A172 (cell line): ENCODE measurements around the gene ANGPTL7. TPM values are rescaled to one million over a fixed set of nuclear protein-coding genes. Genes with fewer than 3 reads are reported as not detected.

Source experiments
- DNase-seq: peaks from one replicate; pipeline ENCODE4 v3.0.0-alpha.2; 2015; ENCODE audit warnings: low spot score
- total RNA-seq: library from RNA; depleted of rRNA; stranded (reverse); fragments of >200 nt; shearing (Covaris generic); gene quantifications from 2 replicates; pipeline ENCODE4 v1.2.3, GENCODE V29; 2014; rRNA removed

The ANGPTL7 gene
- total RNA-seq, 1 experiment from 2014 or later, result 17.9 TPM

DNA sequence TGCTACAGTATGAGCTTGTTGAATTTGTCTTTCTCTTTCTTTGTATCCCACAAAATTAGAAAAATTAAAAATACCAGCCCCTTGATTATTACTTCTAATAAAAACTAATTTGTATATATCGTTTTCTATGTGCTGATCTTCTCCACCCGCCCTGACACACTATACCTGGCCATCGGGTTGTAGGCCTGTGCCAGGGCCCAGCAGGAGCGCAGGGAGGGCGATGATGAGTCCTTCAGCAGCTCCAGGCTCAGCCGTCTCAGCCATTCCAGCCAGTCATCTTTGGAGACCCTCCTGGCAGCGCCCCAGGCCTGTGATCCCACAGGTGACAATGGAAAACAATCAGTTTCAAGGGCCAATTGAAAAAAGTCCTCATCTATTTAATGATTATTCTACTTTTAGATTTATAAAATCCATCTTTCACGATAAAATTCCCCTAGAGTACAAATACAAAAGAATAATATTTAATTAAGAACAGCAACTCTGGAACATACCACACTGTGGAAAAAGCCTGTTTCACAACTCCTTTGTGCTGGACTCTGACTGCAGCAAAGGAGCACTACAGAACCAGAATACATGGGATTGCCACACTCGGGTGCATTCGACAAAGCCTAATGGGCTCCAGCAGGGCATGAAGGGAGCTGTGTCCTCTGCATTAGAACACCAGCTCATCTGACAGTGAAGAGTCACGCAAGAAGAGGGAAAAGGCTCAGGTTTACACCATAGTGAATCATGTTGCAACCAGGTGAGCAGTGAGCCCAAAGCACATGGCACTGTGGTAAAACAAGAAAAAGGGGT lies 15.4 kb downstream of the ANGPTL7 start:
- DNase-seq, result no peak

DNA sequence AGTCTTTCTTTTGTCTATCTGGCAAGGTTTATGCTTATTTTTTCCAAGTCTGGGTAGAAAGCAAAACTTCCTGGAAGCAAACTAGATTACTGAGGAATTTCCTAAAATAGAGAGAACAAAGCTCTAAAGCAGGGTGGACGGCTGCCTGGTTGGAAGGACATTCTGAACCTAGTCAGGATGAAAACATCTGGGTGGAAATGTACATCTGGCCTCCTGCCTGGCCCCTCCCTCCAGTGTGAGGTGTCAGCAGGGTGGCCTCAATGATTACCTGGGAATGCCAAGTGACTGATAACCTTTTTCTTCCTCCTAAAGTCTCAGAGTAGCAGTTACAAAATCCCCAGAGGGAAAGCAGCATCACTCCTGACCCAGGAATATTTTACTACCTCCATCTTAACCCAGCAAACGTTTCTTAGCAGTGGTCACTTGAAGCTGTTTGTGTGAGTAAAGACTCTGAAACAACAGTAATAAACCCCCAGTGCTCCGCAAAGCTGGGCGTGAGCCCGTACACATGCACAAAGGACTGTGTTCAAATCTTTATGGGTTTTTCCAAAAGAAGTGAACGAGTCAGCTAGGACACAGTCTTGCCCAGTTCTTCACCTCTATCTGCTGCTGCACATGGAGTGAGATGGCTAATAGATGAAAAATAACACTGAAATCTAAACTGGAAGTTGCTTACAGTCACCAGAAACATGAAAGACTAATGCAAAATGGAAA lies 18.9 kb downstream of the ANGPTL7 start:
- no peak for DNase-seq

DNA sequence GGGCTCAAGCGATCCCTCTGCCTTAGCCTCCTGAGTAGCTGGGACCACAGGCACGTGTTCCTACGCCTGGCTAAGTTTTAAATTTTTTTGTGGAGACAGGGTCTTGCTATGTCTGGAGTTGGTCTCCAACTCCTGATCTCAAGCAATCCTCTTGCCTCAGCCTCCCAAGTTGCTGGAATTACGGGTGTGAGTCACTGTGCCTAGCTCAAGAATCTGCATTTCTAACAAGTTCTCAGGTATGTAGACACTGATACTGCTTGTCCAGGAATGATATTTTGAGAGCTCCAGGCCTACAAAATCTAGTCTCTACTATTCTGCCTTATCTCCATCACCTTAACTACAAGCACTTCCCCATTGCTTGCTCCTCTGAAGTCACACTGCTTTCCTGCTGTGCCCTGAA lies 22.3 kb downstream of the ANGPTL7 start:
- DNase-seq, result no peak

DNA sequence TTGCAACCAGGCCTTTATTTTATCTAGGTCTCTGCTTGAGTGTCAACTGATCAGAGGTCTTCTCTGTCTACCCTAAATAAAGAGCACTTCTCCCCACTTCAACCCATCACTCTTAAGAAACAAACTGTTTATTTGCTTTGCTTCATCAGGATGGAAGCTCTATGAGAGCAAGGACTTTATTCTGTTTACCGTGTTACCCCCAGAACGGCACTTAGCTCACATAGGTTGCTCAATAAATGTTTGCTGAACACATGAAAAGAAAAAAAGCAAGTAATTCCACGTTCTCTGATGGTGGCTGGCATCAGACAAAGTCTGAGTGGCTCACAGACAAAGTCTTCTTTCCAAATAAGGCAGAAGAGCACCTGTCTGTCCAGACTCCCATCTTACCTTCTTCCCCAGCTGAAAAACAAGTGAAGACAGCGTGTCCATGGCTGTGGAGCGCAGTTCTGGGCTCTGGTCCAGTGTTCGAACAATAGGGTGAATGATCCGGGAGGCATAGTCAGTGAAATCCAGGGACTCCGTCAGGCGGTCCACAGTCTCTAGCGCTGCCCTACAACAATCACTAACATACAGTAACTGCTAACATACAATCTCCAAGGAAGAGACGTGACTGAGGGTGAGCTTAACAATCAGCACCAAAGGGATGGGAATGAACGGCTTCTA lies 22.9 kb downstream of the ANGPTL7 start:
- no peak for DNase-seq

DNA sequence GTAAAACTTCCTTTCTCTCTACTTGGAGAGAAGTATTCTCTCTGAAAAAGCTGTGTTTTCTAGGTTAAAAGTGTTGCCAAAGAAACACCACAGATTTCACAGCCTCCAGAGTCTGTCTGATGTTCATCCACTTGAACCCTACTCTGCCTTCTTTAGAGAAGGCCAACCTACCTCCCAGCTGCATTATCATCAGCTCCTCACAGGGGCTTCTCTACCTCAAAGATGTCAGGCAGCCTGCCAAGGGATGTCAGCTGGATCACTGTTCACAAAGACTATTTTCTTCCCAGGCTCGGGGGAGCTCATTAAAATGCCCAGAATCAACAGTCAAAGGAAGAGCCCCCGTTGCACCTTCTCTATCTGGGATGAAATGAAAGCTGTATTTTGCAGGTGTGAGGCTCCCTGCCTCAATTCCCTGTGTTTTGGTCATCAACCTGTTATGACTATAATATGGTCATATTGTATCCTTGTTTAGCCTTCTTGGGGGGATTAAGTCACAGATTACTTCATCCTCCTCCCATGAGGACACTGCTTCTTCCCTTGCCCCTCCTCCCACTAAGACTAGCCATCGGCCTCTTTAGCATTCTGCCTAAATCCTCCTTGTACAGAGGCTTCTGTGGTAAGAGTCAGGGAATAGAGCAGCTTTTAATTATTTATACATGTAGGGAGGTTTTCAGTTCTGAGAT lies 25.7 kb downstream of the ANGPTL7 start:
- no peak for DNase-seq

DNA sequence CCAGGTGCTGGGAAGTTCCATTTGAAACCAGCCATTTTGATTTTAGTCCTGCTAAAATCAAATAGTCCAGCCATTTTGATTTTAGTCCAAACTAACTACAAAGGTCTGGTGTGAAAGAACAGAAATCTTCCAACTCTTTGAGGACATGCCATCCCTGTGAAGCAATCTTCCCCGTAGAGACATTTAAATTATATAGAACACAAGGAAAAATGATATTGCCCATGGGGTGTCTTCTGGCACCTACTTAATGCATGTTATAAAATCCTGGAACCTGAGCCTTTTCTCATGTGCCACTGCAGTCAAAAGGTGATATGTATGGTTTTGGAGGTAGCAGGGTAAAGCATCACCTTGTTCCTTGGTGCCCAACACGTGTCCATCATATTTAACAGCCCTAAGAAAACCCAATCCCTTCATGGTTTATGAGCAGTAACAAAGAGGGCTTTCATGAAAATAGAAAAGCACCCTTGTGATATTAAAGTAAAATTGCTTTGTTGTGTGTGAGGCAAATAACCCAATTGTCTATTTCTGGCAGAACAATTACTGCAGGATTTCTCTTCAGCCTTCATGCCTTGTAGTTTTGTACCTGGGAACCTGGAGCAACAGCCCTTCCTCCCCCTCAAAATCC lies 26.3 kb downstream of the ANGPTL7 start:
- DNase-seq, result no peak

DNA sequence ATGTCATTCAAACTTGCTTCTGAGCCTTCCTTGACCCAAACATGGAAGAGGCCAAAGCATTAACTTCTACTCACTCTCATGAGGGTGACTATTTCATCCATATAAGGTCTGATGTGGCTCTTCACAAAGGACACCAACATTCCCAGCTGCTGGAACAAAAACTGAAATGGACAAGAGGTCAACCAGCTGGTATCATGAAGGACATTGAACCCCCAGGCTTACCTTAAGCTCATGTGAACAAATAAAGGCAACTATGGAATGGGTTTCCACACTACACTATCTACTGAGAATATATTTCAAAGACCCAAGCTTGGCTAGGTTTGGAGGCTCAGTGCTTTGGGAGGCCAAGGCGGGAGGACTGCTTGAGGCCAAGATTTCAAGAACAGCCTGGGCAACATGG lies 26.9 kb downstream of the ANGPTL7 start:
- DNase-seq, result no peak

DNA sequence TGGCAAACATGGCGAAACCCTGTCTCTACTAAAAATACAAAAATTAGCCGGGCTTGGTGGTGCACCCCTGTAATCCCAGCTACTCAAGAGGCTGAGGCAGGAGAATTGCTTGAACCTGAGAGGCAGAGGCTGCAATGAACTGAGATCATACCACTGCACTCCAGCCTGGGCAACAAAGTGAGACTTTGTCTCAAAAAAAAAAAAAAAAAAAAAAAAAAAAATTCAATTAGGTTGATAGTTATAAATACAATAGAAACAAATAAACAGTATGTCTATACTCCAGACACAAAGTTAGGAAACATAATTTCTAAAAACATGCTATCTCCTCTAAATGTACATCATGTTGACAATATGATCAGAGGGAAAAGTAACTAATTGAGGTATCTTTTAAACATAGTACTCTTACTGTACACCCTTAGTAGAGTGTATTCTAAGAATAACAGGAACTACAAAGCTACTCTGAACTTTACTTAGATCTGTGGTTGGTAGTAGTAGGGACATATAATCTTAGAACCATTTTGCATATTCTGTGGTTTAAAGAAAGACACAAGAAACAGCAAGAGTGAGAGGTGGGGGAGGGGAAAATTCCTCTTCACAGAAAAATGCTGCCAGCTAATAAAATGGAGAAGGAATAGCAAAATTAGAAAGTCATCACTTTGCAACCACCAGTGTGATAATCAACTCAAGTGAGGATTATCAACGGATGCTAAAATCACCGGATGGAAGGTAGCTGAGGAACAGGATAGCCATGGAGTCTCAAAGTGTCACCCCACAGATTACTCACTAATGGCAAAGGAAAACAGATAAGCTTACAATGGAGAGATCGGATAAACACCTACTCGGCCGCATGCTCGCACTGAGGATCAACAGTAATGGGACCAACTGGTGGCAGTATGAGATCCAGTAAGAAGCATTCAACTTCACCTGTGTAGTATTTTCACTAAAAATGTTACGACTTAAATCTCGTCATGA lies 38.2 kb downstream of the ANGPTL7 start:
- DNase-seq, result no peak

DNA sequence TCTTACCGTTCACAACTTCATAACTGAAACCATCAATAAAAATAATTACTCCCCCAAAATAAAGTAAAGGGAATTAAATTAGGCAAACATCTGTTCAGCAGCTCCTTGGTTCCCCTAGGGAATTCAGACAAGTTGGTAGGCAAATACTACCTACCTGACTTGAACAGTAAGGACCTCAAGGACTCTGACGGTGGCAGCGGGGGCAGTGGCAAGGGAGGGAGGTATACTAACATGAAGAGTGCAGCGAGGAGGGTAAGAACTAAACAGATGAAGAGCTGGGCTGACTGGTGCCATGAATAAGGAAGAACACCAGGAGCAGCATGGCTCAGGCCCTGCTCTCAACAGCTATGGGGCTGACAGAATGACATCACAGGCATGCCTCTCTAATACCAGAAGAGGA lies 40.0 kb downstream of the ANGPTL7 start:
- DNase-seq, result no peak

DNA sequence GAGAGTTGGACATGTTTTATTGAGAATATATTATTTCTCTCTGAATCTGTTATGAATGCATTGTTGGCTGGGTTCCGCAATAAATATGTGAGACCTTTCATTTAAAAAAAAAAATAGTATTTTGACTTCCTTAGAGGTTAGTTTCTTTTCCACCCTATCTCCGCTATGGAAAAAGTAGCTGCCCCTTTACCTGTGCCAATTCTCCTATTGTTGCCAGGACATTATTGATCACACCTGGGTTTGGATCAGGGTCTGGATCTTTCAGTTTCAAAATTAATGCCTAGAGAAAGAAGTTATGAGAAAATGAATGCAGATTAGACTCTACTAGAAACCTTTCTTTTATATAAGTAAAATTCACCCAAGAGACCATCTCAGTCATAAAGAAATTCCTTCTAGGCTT lies 44.1 kb downstream of the ANGPTL7 start:
- no peak for DNase-seq

DNA sequence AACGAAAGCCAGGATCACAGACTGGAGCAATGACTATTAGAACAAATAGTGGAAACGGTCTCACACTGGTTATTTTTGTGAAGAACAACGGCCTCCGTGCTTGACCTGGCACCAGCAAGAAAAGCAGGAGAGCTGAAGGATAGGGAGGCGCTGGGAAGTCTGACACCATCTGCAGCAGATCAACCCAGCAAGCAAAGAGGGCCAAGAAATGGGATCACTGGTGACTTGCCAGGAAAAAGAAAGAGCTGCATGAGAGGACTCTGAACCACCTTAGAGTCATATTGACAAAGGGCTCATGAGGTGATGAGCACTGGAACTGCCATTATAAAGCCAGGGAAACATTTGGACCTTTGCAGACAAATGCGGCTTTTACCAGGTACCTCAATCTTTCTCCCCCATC lies 48.2 kb downstream of the ANGPTL7 start:
- DNase-seq, result no peak

DNA sequence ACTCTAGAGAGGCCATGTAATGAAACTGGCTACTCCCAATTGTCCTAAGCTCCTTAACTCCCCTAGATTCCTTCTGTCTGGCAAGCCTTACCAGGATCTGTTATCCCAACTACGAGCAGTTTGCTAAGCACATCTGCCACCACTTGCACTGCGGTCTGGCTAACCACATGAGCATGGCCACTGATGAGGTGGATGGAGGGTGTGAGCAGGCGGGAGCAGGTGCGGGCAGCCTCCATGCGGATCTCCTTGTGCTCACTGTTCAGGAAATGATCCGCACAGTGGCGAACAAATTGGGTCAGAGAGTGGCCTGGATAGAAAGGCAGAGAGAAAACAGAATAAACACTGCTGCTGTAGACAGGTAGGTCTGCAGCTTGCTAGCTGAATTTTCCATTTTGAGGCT lies 49.2 kb downstream of the ANGPTL7 start:
- DNase-seq, result no peak

DNA sequence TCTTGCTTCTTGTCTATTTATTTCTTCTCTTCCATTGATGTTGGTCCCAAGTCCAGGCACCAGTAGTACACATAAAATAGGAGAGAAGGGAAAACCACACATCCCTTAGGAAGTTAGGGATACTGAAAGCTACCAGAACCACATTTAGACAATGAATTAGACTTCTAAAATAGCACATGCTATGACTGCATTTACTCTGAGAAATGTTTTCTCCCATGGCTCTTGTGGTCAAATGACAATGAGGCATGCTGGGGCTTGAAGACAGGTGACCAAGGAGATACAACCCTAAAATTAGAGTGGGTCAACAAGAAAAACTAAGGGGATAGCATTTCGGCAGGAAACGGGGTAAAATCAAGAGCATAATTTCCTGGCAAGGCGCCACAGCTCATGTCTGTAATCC lies 56.1 kb downstream of the ANGPTL7 start:
- DNase-seq, result no peak

Other genes with a start within 250 kb of the ANGPTL7 start
- 37.9 and 71.2 TPM in 2 replicates for gene TARDBP, start 176.7 kb upstream of the ANGPTL7 start, total RNA-seq
- 0.43 TPM in 1 of 2 replicates, not detected in the other for gene MASP2, start 142.1 kb upstream of the ANGPTL7 start, total RNA-seq
- gene SRM, start 129.3 kb upstream of the ANGPTL7 start, total RNA-seq, result 28.2 and 28.4 TPM in 2 replicates
- gene EXOSC10, start 89.5 kb upstream of the ANGPTL7 start, total RNA-seq, result 55.0 and 65.1 TPM in 2 replicates
- 20.6 and 27.7 TPM in 2 replicates for gene MTOR, start 73.2 kb downstream of the ANGPTL7 start, total RNA-seq
- gene UBIAD1, start 83.8 kb downstream of the ANGPTL7 start, total RNA-seq, result 5.1 and 7.6 TPM in 2 replicates